GM19397 (cell line): ENCODE data around the gene NXPE3.
"Not testable (repeated sequence)": the region's sequence is repeated elsewhere in the genome, so short reads cannot be mapped to it uniquely, and the experiment has no call there.

Source experiments
- ATAC-seq: cut with Tn5 transposase; IDR thresholded peaks from one replicate; pipeline ENCODE4 v1.9.1; 2021; ENCODE audit warnings: mild to moderate bottlenecking, moderate library complexity; ENCODE audit not compliant: unreplicated experiment

NXPE3 gene

DNA sequence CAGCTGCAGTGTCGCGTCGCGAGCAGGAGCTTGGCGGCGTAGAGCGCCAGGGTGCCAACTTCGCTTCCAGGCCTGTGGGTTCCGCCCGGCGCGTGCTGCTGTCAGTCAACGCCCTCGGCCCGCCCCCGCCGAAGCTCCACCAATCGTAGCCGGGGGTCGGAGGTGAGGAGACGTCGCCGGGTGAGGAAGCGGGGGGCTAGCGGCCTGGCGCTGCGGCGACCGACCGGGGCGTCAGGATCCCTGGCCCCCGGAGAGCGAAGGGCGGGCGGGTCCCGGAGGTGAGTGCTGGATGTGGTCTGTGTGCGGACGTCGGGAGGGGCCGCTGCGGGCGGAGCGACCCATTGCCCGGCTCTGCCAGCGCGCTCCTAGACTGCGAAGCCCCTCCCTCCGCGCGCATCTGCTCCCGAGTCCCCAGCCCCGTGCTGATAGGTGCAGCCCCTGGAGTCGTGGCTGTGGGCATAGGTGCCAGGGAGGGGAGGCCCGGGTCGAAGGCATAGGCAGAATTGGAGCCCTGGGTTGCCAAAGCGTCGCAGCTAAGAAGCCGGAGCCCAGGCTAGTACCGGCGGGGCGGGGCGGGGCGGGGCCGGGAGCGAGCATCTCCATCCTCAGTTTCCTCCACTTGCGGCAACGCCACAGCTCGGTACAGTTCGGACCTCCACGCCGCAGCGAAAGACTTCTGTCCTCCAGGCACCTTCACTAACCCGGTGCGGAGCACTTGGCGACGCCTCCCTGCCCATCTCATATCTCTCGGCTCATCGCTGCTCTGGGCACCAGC lies at the start of gene NXPE3:
Gene NXPE3 (plus strand): TSS at position 165 of the 775 bp plus-strand sequence. CDS start 6,386 bp downstream, outside the sequence.
- ATAC-seq, result peak; percentile 96

GRCh38 chr3:101729586-101729985 lies 49.4 kb upstream of the NXPE3 start:
- ATAC-seq, result no peak

GRCh38 chr3:101730839-101731238 lies 48.2 kb upstream of the NXPE3 start:
- ATAC-seq, result no peak

- ATAC-seq, result no peak
Measured at GRCh38 chr3:101732240-101732641, 46.8 kb upstream of the NXPE3 start.

- no peak for ATAC-seq
Measured at GRCh38 chr3:101735833-101736232, 43.2 kb upstream of the NXPE3 start.

- ATAC-seq, result not testable (repeated sequence)
Measured at GRCh38 chr3:101741914-101742313, 37.1 kb upstream of the NXPE3 start.

- ATAC-seq, result no peak
Measured at GRCh38 chr3:101744811-101745210, 34.2 kb upstream of the NXPE3 start.

GRCh38 chr3:101745934-101746333 lies 33.1 kb upstream of the NXPE3 start:
- ATAC-seq, result not testable (repeated sequence)

GRCh38 chr3:101753386-101754113 lies 25.5 kb upstream of the NXPE3 start:
- ATAC-seq, result not testable (repeated sequence)

DNA sequence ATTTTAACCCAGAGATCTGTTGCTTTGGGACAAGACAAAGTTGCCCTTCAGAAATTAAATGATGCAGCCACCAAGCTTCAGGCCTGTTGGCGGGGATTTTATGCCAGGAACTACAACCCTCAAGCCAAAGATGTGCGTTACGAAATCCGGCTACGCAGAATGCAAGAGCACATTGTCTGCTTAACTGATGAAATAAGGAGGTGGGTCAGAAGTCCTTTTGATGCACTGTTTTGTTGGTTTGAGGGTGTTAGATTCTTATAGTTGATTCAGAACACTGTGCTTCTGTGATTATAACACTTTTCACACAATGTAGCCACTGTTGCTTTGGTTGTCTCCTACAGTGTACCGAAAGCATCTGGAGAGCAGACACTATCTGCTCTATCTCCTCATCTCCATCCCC lies 20.8 kb upstream of the NXPE3 start:
- no peak for ATAC-seq

DNA sequence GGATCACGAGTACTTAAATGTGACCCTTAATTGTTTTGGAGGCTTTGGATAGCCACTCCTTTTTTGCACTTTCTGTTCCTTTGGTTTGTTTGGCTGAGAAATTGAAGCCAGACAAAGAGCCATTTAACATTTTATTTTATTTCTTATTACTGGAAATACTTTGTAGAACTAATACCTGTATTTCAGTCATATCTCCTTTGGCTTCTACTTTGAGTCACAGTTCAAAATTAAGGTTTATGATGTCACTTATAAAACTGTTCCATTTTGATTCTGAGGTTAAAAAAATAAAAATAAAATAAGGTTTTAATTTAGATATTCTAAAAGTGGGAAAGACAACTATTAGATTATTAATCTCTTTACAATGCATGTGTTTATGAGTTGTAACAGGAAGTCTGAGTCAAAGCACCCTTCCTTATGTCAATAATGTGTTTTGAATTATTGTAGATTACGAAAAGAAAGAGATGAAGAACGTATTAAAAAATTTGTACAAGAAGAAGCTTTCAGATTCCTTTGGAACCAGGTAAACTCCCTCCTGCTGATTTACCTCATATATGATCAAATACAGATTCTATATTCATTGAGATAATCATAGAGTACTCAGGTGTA lies 16.9 kb upstream of the NXPE3 start:
- no peak for ATAC-seq

DNA sequence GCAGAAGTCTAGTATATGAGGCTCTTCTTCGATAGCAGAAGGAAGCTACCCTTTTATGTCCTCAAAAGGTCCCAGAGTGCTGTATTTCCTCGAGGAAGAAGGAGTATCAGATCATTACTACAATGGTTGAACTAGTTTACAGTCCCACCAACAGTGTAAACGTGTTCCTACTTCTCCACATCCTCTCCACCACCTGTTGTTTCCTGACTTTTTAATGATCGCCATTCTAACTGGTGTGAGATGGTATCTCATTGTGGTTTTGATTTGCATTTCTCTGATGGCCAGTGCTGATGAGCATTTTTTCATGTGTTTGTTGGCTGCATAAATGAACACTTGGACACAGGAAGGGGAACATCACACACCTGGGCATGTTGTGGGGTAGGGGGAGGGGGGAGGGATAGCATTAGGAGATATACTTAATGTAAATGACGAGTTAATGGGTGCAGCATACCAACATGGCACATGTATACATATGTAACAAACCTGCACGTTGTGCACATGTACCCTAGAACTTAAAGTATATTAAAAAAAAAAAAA lies 1.2 kb upstream of the NXPE3 start:
- ATAC-seq, result not testable (repeated sequence)

DNA sequence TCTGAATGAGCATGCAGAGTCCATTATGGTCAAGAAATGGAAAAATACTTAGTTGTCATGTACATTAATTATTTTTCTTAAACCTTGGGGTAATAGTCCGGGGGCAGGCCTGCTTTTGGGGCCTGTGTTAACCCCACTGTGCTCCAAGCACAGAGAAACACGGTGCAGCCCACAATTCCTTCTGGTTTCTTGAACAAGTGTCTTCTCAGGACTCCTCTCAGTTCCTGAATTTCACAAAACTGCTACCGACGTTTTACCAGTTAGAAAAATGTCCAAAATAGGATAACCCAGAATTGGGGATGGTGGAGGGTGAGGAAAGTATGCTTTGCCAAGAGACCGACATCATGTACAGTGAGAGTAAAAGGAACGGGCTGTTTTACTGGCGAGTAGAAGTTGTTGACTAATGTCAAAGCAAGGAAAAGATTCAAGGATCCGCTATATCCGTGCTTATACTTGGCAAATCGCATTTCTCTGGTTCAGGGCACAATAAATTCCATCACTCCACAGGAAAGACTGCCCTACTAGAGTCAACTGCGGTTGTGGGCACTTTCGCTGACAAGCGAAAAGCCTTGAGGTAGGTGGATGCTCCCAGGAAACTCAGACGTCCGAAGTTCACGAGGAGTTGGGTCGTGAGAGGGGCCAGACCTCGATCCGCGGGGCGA lies 495 bp upstream of the NXPE3 start:
- ATAC-seq, result no peak

DNA sequence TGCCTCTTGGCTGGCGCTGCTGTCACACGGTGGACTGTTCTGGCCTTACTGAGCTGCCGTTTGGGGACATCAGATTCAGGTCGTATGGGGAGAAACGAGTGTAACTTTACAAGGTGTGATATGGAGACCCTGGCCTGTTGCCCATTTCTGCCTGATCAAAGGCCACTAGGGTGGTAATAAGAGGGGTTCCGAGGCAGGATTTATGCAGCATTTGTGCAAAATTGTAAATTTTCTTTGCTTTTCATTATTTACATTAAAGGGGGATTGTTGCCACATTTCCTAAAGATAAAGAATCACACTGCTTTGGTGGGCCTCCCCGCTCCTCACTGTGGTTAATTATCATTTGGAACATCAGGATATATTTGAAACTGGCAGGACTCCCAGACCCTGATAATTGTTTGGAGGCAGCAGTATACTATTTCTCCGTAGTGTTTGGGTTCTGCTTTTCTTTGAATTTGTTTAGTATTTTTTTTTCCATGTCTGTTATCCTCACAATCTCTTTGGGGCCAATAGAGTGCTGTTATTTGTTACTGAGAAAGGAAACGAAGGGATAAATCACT lies 891 bp downstream of the NXPE3 start:
- ATAC-seq, result no peak

- no peak for ATAC-seq
Measured at GRCh38 chr3:101780661-101781060, 1.6 kb downstream of the NXPE3 start.

- no peak for ATAC-seq
Measured at GRCh38 chr3:101781166-101781565, 2.2 kb downstream of the NXPE3 start.

DNA sequence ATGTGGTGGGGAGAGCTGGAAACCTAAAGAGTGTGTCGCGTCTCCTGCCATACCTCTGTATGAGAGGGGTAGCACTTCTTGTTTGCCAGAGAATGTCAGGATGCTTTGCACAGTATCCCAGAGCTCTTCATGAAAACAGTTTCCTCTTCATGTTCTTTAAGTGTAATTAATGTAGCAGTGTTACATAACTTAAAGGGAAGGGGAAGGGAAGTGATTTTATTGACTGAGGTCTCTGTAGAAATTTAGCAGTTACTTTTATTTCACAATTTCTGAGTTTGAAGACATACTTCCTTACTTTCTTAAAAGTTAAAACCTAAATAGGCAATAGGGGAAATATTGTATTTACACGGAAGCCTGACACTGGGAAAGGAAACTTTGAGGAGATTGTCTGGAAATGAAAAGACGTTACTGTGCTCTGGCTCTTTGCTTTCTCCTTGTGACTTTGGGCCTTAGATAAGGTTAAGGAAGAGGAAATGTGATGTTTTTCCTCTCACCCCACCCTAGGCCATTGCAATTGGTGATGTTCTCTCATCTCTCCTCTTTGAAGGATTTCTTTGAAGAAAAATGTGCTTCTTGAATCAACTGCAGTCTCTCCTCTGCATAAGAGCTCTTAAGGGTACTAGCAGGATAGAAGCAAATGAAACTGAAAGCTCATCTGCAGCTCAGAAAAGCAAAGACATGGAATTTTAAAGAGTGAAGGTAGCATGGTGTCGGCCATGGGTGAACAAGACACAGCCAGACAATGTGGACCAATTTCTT lies 6.0 kb downstream of the NXPE3 start:
- ATAC-seq, result no peak

DNA sequence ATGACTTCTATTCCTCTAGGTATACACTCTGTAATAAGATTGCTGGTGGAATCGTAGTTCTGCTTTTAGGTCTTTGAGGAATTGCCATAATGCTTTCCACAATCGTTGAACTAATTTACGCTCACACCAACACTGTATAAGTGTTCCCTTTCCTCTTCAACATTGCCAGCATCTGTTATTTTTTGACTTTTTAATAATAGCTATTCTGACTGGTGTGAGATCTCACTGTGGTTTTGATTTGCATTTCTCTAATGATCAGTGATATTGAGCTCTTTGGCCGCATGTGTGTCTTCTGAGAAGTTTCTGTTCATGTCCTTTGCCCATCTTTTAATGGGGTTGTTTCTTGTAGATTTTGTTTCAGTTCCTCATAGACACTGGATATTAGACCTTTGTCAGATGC lies 12.8 kb downstream of the NXPE3 start:
- ATAC-seq, result peak; percentile 98

GRCh38 chr3:101796077-101796680 lies 17.2 kb downstream of the NXPE3 start:
- no peak for ATAC-seq

- no peak for ATAC-seq
Measured at GRCh38 chr3:101801174-101801573, 22.2 kb downstream of the NXPE3 start.
